GM18505 (cell line): ENCODE data around the gene SLC7A4.
"Not testable (repeated sequence)": the region's sequence is repeated elsewhere in the genome, so short reads cannot be mapped to it uniquely, and the experiment has no call there.

Source experiments
- ATAC-seq: cut with Tn5 transposase; IDR thresholded peaks from one replicate; pipeline ENCODE4 v1.9.1; 2021; ENCODE audit not compliant: unreplicated experiment
- POLR2A ChIP-seq: IDR thresholded peaks from 4 replicates; pipeline ENCODE4 v1.6.1; 2011; ENCODE audit warnings: borderline replicate concordance; ENCODE audit not compliant: insufficient read depth, insufficient read length; ENCODE audit errors: extremely low read depth

The SLC7A4 gene

GRCh38 chr22:21043860-21044535 is 11.6 kb upstream of the SLC7A4 start:
- TF ChIP-seq POLR2A, result no peak
- no peak for ATAC-seq

- ATAC-seq, result no peak
- TF ChIP-seq POLR2A, result no peak
Measured at GRCh38 chr22:21042978-21043859, 10.9 kb upstream of the SLC7A4 start.

- ATAC-seq, result no peak
- no peak for TF ChIP-seq POLR2A
Measured at GRCh38 chr22:21041937-21042336, 9.6 kb upstream of the SLC7A4 start.

DNA sequence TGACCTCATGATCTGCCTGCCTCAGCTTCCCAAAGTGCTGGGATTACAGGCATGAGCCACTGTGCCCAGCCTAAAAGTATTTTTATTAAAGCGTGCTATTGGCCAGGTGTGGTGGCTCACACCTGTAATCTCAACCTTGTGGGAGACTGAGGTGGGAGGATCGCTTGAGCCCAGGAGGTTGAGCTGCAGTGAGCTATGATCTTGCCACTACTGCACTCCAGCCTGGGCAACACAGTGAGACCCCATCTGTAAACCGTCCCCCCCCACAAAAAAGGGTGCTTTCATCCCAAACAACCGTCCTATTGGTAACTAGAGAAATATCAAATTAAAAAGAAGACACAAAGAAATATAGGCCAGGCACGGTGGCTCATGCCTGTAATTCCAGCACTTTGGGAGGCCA is 6.8 kb upstream of the SLC7A4 start:
- not testable (repeated sequence) for ATAC-seq

DNA sequence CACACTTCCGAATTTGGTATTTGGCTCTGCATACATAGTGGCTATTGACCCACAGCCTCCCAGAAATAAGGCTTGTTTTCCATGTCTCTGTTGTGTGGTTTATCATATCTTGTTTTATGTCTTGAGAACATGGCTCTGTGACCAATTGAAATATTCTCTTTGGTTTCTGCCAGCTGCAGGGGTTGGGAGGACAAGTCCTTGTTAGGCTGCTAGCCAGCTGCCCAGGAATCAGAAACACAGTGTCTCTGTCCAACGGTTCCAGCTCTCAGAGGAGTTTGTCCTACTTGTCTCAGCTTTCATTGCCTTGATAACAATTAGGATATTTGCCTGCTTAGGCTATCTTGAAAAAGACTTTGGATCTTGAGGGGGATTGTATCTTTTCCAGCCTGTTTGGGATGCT is 6.0 kb upstream of the SLC7A4 start:
- no peak for ATAC-seq
- no peak for TF ChIP-seq POLR2A

DNA sequence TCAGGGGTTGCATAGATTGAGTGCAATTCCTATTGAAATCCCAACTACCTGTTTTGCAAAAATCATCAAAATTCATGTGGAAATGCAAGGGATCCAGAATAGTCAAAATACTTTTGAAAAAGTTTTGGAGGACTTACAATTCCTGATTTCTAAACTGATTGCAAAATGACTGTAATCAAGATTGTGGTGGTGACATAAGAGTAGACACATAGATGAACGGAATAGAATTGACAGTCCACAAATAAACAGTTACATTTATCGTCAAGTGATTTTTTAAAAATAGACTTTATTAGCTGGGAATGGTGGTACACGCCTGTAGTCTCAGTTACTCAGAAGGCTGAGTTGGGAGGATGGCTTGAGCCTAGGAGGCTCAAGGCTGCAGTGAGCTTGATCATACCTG is 2.6 kb upstream of the SLC7A4 start:
- no peak for ATAC-seq
- no peak for TF ChIP-seq POLR2A

- no peak for ATAC-seq
- no peak for TF ChIP-seq POLR2A
Measured at GRCh38 chr22:21033895-21034294, 1.5 kb upstream of the SLC7A4 start.

- no peak for ATAC-seq
- no peak for TF ChIP-seq POLR2A
Measured at GRCh38 chr22:21032868-21033688, 717 bp upstream of the SLC7A4 start.

DNA sequence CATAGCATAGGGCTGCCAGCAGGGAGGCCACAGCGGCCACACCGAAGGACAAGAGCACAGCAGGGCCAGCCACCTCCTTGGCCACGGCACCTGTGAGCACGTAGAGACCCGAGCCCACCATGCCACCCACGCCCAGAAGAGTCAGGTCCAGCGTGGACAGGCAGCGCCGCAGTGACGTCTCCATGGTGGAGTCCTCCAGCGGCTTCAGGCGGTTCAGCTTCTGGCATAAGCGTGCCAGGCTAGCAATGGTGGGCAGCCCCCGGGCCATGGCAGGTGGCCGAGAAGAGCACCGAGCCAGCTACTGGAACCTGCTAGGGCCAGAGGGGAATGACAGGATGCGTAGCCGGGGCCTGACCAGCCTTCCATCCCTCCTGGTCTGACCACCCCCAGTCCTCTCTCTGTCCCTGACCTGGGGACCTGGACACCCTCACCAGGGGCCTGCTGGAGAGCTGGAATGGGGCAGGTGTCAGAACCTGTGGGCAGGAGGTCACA is 770 bp downstream of the SLC7A4 start:
- ATAC-seq, result no peak

GRCh38 chr22:21030621-21031544 is 1.5 kb downstream of the SLC7A4 start:
- ATAC-seq, result no peak
- TF ChIP-seq POLR2A, result no peak

More for the DNA sequence above, 770 bp downstream of the SLC7A4 start:
- no peak for TF ChIP-seq POLR2A

DNA sequence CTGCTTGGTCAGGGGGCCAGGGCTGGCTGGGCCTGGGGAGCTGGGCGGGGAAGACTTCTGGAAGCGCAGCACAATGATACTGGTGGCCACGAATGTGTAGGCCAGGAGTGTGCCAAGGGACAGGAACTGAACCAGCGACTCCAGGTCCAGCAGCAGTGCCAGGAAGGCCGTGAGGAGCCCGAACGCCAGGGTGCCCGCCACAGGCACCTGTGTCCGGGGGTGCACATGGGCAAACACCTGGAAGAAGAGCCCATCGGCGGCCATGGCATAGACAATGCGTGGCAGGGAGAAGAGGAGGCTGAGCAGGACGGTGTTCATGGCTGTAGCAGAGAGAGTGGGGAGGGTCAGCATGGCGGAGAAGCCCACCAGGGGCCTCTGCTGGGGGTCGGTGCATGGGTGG is 2.3 kb downstream of the SLC7A4 start:
- no peak for TF ChIP-seq POLR2A
- ATAC-seq, result no peak

DNA sequence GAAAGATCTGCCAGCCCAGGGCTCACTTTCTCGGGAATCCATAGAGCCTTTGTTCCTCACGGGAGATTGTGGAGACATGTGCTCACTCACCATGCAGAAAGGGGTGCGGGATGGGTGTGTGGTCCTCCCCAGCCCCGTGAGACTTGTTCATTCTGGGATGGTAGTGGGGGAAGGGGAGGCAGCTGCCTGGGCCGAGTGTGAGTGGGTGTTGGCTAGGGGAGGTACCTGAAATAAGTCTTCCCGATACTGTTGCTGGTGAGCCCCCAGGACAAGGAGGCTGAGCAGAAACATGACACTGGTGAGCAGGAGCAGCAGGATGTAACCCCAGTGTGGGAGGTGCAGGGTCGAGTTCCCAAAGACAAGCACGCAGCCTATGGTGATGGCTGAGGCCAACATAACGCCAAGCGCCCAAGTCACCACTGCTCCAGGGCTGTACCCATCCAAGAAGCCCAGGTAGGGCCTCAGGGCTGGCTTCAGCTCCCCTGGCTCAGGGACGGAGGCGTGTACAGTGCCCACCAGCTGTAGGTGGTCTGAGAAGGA is 2.8 kb downstream of the SLC7A4 start:
- TF ChIP-seq POLR2A, result no peak
- ATAC-seq, result no peak
